Measurements from ENCODE around the gene TUBGCP3. TPM values are rescaled to one million over a fixed set of nuclear protein-coding genes. Genes with fewer than 3 reads are reported as not detected.

TUBGCP3 gene
- total RNA-seq, 2 experiments from 2014 or later: 30.6 to 31.3 TPM

DNA sequence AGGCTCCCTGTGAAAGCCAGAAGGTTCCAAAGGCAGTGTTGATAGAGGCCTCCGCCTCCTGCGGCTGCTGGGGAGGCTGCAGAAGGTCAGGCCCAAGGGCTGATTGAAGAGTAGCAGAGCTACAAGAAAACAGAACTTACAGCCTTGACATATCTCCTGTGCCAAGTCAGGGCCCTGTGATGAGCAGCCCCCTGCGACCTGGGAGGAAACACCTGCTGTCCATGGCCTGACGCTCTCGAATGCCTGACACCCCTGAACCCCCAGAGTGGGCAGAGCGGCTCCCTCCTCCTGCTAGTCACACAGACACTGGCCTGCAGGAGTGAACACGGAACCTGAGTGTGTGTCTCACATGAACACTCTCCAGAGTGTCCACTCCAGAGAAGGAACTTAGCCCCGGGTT, 38.2 kb upstream of the TUBGCP3 start:
- Mint-ChIP-seq H3K27me3 (peaks cover 14% of the 10 kb centered on the region), H3K27ac (no peak overlapping the region), H3K4me3 (no peak overlapping the region), H3K9me3 (no peaks in the 10 kb centered on the region), H3K4me1 (ENCODE audit: low read depth) (no peaks in the 10 kb centered on the region), H3K36me3 (ENCODE audit: low read depth) (no peaks in the 10 kb centered on the region)
- H3K27me3 ChIP-seq (ENCODE audit: control insufficient read depth in 1 of 2, insufficient read depth in 2 of 2, low read length in 2 of 2): no peaks in the 10 kb centered on the region
- TF ChIP-seq, protein P1, sequence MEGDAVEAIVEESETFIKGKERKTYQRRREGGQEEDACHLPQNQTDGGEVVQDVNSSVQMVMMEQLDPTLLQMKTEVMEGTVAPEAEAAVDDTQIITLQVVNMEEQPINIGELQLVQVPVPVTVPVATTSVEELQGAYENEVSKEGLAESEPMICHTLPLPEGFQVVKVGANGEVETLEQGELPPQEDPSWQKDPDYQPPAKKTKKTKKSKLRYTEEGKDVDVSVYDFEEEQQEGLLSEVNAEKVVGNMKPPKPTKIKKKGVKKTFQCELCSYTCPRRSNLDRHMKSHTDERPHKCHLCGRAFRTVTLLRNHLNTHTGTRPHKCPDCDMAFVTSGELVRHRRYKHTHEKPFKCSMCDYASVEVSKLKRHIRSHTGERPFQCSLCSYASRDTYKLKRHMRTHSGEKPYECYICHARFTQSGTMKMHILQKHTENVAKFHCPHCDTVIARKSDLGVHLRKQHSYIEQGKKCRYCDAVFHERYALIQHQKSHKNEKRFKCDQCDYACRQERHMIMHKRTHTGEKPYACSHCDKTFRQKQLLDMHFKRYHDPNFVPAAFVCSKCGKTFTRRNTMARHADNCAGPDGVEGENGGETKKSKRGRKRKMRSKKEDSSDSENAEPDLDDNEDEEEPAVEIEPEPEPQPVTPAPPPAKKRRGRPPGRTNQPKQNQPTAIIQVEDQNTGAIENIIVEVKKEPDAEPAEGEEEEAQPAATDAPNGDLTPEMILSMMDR (IDR thresholded peaks at IDR 0.05): no peak
- H3K4me3 ChIP-seq (ENCODE audit: low read length): no peak overlapping the region
- ChIA-PET CTCF (no interaction called here), POLR2A (no interaction called here)
- ATAC-seq (ENCODE audit: poor library complexity) (no peak), DNase-seq (no peak)
- no peaks in the 10 kb centered on the region for H3K4me1 ChIP-seq (ENCODE audit: insufficient read depth, low read length)
- intact Hi-C loops (cut with DNase I, micrococcal nuclease): no loop called here
- H3K9me3 ChIP-seq (ENCODE audit: control insufficient read depth in 1 of 2, insufficient read depth in 1 of 2, low read length in 2 of 2): no peaks in the 10 kb centered on the region
- H3K36me3 ChIP-seq (ENCODE audit: insufficient read depth, low read length): no peaks in the 10 kb centered on the region
- no peak overlapping the region for H3K27ac ChIP-seq (ENCODE audit: low read depth in 1 of 2, low read length in 2 of 2)

DNA sequence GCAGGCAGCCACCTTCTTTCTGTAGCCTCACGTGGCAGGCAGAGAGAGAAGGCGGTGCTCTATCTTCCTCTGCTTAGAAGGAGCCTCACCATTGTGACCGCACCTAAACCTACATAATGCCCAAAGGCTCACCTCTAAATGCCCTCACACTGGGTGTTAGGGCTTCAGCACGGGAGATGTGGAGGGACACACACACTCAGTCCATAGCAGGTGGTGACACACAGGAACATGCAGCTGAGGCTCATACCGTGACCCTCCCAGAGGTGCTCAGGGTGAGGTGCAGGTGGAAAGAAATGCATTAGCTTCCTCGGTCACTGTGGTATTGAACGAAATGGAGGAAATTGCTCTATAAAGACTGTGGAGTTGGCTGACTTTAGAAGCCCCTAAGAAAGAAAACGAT, 37.7 kb upstream of the TUBGCP3 start:
- TF ChIP-seq, protein P1 (IDR thresholded peaks at IDR 0.05): no peak
- ChIA-PET POLR2A (no interaction called here), CTCF (no interaction called here)
- DNase-seq (no peak), ATAC-seq (ENCODE audit: poor library complexity) (no peak)
- Histone ChIP-seq H3K4me3 (ENCODE audit: low read length) (no peak overlapping the region), H3K27ac (ENCODE audit: low read depth in 1 of 2, low read length in 2 of 2) (no peak overlapping the region), H3K36me3 (ENCODE audit: insufficient read depth, low read length) (no peaks in the 10 kb centered on the region), H3K4me1 (ENCODE audit: insufficient read depth, low read length) (no peaks in the 10 kb centered on the region), H3K27me3 (ENCODE audit: control insufficient read depth in 1 of 2, insufficient read depth in 2 of 2, low read length in 2 of 2) (no peaks in the 10 kb centered on the region), H3K9me3 (ENCODE audit: control insufficient read depth in 1 of 2, insufficient read depth in 1 of 2, low read length in 2 of 2) (no peaks in the 10 kb centered on the region)
- Mint-ChIP-seq H3K9me3 (no peaks in the 10 kb centered on the region), H3K27ac (no peak overlapping the region), H3K4me1 (ENCODE audit: low read depth) (no peaks in the 10 kb centered on the region), H3K4me3 (no peak overlapping the region), H3K27me3 (peaks cover 14% of the 10 kb centered on the region), H3K36me3 (ENCODE audit: low read depth) (no peaks in the 10 kb centered on the region)
- intact Hi-C loops (cut with DNase I, micrococcal nuclease): no loop called here

DNA sequence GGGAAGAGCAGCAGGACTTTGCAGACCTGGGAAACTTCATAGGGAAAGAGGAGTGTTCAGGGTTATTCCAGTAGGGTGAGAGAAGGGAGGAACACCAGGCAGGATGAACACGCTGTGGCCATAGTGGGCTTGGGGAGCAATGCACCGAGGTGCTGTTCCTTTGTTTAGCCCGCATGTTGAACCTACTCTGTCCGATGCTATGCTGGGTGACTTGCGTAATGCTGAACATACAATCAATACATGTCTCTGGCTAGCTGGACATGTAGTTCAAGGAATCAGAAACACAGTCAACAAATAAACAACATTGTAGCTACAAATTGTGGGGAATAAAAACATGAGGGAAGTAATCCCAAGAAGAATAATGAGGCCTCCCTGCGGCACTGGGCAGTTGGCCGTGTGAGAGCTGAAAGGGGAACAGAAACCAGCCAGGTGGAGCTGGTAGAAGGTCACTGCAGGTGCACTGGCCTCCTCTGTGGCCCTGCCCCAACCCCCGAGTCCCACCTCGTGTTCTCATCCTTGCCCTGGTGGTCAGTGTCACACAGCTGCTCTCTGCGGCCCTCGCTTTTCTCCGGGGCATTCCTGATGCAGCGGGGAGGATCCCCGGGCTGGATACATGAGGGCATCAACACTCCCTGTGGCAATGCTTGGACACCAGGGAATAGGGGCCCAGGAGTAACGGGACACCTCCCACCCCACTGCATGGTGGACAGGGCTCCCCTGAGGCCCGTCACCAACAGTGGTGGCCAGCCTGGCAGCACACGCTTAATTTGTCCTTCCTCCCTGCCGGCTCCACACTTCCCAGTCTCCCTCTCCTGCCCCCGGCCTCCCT, 36.9 kb upstream of the TUBGCP3 start:
- ChIA-PET CTCF (no interaction called here), POLR2A (no interaction called here)
- Histone ChIP-seq H3K4me1 (ENCODE audit: insufficient read depth, low read length) (no peaks in the 10 kb centered on the region), H3K27ac (ENCODE audit: low read depth in 1 of 2, low read length in 2 of 2) (no peak overlapping the region), H3K9me3 (ENCODE audit: control insufficient read depth in 1 of 2, insufficient read depth in 1 of 2, low read length in 2 of 2) (no peaks in the 10 kb centered on the region), H3K27me3 (ENCODE audit: control insufficient read depth in 1 of 2, insufficient read depth in 2 of 2, low read length in 2 of 2) (no peaks in the 10 kb centered on the region), H3K36me3 (ENCODE audit: insufficient read depth, low read length) (no peaks in the 10 kb centered on the region), H3K4me3 (ENCODE audit: low read length) (no peak overlapping the region)
- Mint-ChIP-seq H3K36me3 (ENCODE audit: low read depth) (no peaks in the 10 kb centered on the region), H3K4me3 (no peak overlapping the region), H3K27ac (no peak overlapping the region), H3K9me3 (no peaks in the 10 kb centered on the region), H3K27me3 (peaks cover 14% of the 10 kb centered on the region), H3K4me1 (ENCODE audit: low read depth) (no peaks in the 10 kb centered on the region)
- TF ChIP-seq, protein P1 (IDR thresholded peaks at IDR 0.05): no peak
- ATAC-seq (ENCODE audit: poor library complexity) (no peak), DNase-seq (no peak)
- intact Hi-C loops (cut with DNase I, micrococcal nuclease): no loop called here
